ENCODE measurements around the gene SERPINB1.

DNA sequence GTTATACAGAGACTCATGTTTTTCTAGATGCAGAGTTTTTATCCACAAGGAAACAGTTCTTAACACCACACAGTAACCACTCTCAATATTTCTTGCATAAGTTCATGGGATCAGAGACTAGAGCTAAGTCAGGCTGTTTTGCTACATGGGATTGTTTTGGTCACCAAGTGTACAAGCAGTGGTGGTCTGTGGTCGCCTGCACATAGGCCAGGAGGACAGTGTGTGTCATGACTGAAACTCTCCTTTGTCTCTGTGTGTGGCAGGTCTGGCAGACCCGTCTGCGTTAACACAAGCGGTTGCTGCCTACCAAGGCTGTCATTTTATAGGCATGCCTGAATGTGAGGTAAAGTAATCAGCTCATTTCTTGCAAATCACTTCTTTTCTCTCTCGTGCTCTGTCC, 57.6 kb downstream of the SERPINB1 start:
- TF ChIP-seq, protein P1, sequence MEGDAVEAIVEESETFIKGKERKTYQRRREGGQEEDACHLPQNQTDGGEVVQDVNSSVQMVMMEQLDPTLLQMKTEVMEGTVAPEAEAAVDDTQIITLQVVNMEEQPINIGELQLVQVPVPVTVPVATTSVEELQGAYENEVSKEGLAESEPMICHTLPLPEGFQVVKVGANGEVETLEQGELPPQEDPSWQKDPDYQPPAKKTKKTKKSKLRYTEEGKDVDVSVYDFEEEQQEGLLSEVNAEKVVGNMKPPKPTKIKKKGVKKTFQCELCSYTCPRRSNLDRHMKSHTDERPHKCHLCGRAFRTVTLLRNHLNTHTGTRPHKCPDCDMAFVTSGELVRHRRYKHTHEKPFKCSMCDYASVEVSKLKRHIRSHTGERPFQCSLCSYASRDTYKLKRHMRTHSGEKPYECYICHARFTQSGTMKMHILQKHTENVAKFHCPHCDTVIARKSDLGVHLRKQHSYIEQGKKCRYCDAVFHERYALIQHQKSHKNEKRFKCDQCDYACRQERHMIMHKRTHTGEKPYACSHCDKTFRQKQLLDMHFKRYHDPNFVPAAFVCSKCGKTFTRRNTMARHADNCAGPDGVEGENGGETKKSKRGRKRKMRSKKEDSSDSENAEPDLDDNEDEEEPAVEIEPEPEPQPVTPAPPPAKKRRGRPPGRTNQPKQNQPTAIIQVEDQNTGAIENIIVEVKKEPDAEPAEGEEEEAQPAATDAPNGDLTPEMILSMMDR (conservative IDR thresholded peaks at IDR 0.05; ENCODE audit: low read length), result no peak
- TF ChIP-seq EZH2phosphoT487 (IDR thresholded peaks at IDR 0.05; ENCODE audit: borderline replicate concordance, low read depth, low read length), result no peak
